CD14-positive monocyte (primary cell): ENCODE data around the gene ASCC3. TPM values are rescaled to one million over a fixed set of nuclear protein-coding genes. Genes with fewer than 3 reads are reported as not detected.

Experiments
- DNase-seq, 3 donors: peaks; one replicate each; pipeline ENCODE4 v3.0.0-alpha.2; 2011 to 2022
- H2AFZ ChIP-seq: 2 replicates; pipeline ENCODE4 v1.6.0; 2012; ENCODE audit warnings: mild to moderate bottlenecking, low read depth, low read length, inconsistent platforms; ENCODE audit not compliant: insufficient read depth, poor library complexity, severe bottlenecking
- H3K27ac ChIP-seq, 2 donors: 1 replicate in 1 of 2; 2 replicates in 1 of 2; pipeline ENCODE4 v1.5.1; 2012 to 2013; ENCODE audit warnings: low read length in 2 of 2, control low read depth in 1 of 2, inconsistent platforms in 1 of 2, low read depth in 1 of 2, mild to moderate bottlenecking in 1 of 2
- H3K27me3 ChIP-seq, 2 donors: one replicate each; pipeline versions ENCODE4 v1.6.0 to v1.6.1; 2011 to 2013; ENCODE audit warnings: low read length in 2 of 2; ENCODE audit not compliant: control insufficient read depth in 2 of 2, insufficient read depth in 2 of 2
- H3K36me3 ChIP-seq, 2 donors: replicated peaks in 1 of 2; 1 replicate in 1 of 2; 2 replicates in 1 of 2; pipeline versions ENCODE4 v1.5.1 to v1.6.1; 2012 to 2013; ENCODE audit warnings: low read length in 2 of 2, control low read depth in 1 of 2, inconsistent platforms in 1 of 2, mild to moderate bottlenecking in 1 of 2; ENCODE audit not compliant: insufficient read depth in 2 of 2, control insufficient read depth in 1 of 2
- H3K4me1 ChIP-seq, 2 donors: 1 replicate in 1 of 2; 2 replicates in 1 of 2; pipeline versions ENCODE4 v1.5.1 to v1.6.1; 2012 to 2013; ENCODE audit warnings: low read length in 2 of 2, control low read depth in 1 of 2, inconsistent platforms in 1 of 2, mild to moderate bottlenecking in 1 of 2, moderate library complexity in 1 of 2; ENCODE audit not compliant: insufficient read depth in 2 of 2, control insufficient read depth in 1 of 2
- H3K4me2 ChIP-seq: replicated peaks from 2 replicates; pipeline ENCODE3; 2012; ENCODE audit warnings: low read length, moderate library complexity, mild to moderate bottlenecking; ENCODE audit not compliant: poor library complexity, severe bottlenecking; ENCODE audit errors: extremely low read depth
- H3K4me3 ChIP-seq, 3 experiments: fragments of 200-600 bp in 1 of 3; sonication (generic) in 1 of 3; replicated peaks in 1 of 3; 1 replicate in 2 of 3; 2 replicates in 1 of 3; pipeline ENCODE4 v1.5.1; 2011 to 2013; ENCODE audit warnings: low read length in 3 of 3, mild to moderate bottlenecking in 3 of 3, control low read depth in 2 of 3, low read depth in 2 of 3, inconsistent platforms in 1 of 3, moderate library complexity in 1 of 3
- H3K79me2 ChIP-seq: 2 replicates; pipeline ENCODE4 v1.6.0; 2012; ENCODE audit warnings: mild to moderate bottlenecking, control low read depth, inconsistent platforms, low read length, moderate library complexity; ENCODE audit not compliant: insufficient read depth
- H3K9ac ChIP-seq: 2 replicates; pipeline ENCODE4 v1.6.0; 2017; ENCODE audit warnings: low read length, mild to moderate bottlenecking; ENCODE audit not compliant: insufficient read depth, poor library complexity, severe bottlenecking
- H3K9me3 ChIP-seq, 2 donors: replicated peaks in 1 of 2; 1 replicate in 1 of 2; 2 replicates in 1 of 2; pipeline versions ENCODE4 v1.5.1 to v1.6.1; 2012 to 2013; ENCODE audit warnings: low read length in 2 of 2, control low read depth in 1 of 2; ENCODE audit not compliant: control insufficient read depth in 1 of 2, insufficient read depth in 1 of 2
- H4K20me1 ChIP-seq: 2 replicates; pipeline ENCODE4 v1.6.0; 2012; ENCODE audit warnings: mild to moderate bottlenecking, low read length, control low read depth, moderate library complexity; ENCODE audit not compliant: insufficient read depth
- H3K27ac Mint-ChIP-seq, 7 donors: one replicate each; pipeline ENCODE4 v1.8.0; 2020; ENCODE audit warnings: mild to moderate bottlenecking in 7 of 7, mixed read lengths in 7 of 7, moderate library complexity in 6 of 7, inconsistent platforms in 2 of 7
- H3K27me3 Mint-ChIP-seq, 3 donors: one replicate each; pipeline ENCODE4 v1.8.0; 2021 to 2022; ENCODE audit warnings: low read depth in 3 of 3, mild to moderate bottlenecking in 3 of 3, mixed read lengths in 3 of 3, moderate library complexity in 3 of 3, inconsistent platforms in 1 of 3
- H3K36me3 Mint-ChIP-seq, 2 donors: one replicate each; pipeline ENCODE4 v1.8.0; 2020; ENCODE audit warnings: mixed read lengths in 2 of 2, inconsistent platforms in 1 of 2, mild to moderate bottlenecking in 1 of 2
- H3K4me1 Mint-ChIP-seq: one replicate; pipeline ENCODE4 v1.8.0; 2020; ENCODE audit warnings: mild to moderate bottlenecking, mixed read lengths
- H3K4me3 Mint-ChIP-seq, 2 donors: one replicate each; pipeline ENCODE4 v1.8.0; 2020; ENCODE audit warnings: mild to moderate bottlenecking in 2 of 2, mixed read lengths in 2 of 2, moderate library complexity in 1 of 2
- H3K9me3 Mint-ChIP-seq, 7 donors: one replicate each; pipeline ENCODE4 v1.8.0; 2020 to 2022; ENCODE audit warnings: mixed read lengths in 7 of 7, mild to moderate bottlenecking in 6 of 7, moderate library complexity in 6 of 7, inconsistent platforms in 2 of 7
- WGBS: methylation state at CpG from one replicate; pipeline ENCODE4 v1.1.5; 2013; ENCODE audit warnings: missing lambda C conversion rate; ENCODE audit not compliant: insufficient coverage; 5-methylcytosine and 5-hydroxymethylcytosine counted together
- intact Hi-C, 2 donors: fragments of 100-400 bp; cut with micrococcal nuclease; formaldehyde crosslinking; loops; one replicate each; pipeline versions ENCODE4 v1.15.0 to v1.15.1; 2023
- polyA plus RNA-seq, 3 donors: library from polyadenylated mRNA; depleted of rRNA in 1 of 3; unstranded in 2 of 3; stranded (reverse) in 1 of 3; fragments of 300-500 nt in 2 of 3; fragments of >200 nt in 1 of 3; fragmentation: Illumina TruSeq in 2 of 3; gene quantifications; 1 replicate in 2 of 3; 2 replicates in 1 of 3; pipeline ENCODE4 v1.2.3, GENCODE V29; 2012 to 2021
- TF ChIP-seq, protein P1 (sequence below): fragments of 200-600 bp; IDR thresholded peaks from one replicate; pipeline ENCODE4 v1.8.0; 2022; ENCODE audit warnings: antibody characterized with exemption, mild to moderate bottlenecking

Gene ASCC3
- polyA plus RNA-seq, 3 donors = 6.4 to 12.9 (median 10.6) TPM

DNA sequence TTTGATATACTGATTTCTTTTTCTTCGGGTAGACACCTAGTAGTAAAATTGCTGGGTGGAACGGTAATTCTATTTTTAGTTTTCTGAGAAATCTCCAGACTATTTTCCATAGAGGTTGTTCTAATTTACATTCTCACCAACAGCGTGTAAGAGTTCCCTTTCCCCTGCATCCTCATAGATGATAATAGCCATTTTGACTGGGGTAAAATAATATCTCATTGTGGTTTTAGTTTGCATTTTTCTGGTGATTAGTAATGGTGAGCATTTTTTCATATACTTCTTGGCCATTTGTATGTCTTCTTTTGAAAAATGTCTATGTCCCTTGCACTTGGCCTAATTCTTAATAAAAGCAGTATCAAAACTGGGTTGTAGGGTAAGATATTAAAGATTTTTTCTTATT is 267.5 kb downstream of the ASCC3 start:
- no peak overlapping the region for H3K4me2 ChIP-seq
- Mint-ChIP-seq H3K27ac (no peak overlapping the region), H3K9me3 (peaks cover 0 to 2% (median 0%) of the 10 kb centered on the region in 7 donors), H3K4me1 (peaks cover 8% of the 10 kb centered on the region), H3K4me3 (no peak overlapping the region), H3K36me3 (peaks cover 6 to 16% of the 10 kb centered on the region in 2 donors), H3K27me3 (peaks cover 0 to 3% (median 0%) of the 10 kb centered on the region in 3 donors)
- intact Hi-C loops = no loop called here
- H3K36me3 ChIP-seq = no peaks in the 10 kb centered on the region
- H3K9ac ChIP-seq = no peak overlapping the region
- no peaks in the 10 kb centered on the region for H4K20me1 ChIP-seq
- no peak overlapping the region for H2AFZ ChIP-seq
- no peaks in the 10 kb centered on the region for H3K27me3 ChIP-seq
- no peaks in the 10 kb centered on the region for H3K9me3 ChIP-seq
- TF ChIP-seq, protein P1, sequence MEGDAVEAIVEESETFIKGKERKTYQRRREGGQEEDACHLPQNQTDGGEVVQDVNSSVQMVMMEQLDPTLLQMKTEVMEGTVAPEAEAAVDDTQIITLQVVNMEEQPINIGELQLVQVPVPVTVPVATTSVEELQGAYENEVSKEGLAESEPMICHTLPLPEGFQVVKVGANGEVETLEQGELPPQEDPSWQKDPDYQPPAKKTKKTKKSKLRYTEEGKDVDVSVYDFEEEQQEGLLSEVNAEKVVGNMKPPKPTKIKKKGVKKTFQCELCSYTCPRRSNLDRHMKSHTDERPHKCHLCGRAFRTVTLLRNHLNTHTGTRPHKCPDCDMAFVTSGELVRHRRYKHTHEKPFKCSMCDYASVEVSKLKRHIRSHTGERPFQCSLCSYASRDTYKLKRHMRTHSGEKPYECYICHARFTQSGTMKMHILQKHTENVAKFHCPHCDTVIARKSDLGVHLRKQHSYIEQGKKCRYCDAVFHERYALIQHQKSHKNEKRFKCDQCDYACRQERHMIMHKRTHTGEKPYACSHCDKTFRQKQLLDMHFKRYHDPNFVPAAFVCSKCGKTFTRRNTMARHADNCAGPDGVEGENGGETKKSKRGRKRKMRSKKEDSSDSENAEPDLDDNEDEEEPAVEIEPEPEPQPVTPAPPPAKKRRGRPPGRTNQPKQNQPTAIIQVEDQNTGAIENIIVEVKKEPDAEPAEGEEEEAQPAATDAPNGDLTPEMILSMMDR = no peak
- no peak overlapping the region for H3K27ac ChIP-seq
- H3K4me1 ChIP-seq = no peaks in the 10 kb centered on the region
- DNase-seq = no peak
- no peak overlapping the region for H3K4me3 ChIP-seq
- H3K79me2 ChIP-seq = no peaks in the 10 kb centered on the region
- WGBS = no CpG with 5 or more reads among the region's 3 CpGs

DNA sequence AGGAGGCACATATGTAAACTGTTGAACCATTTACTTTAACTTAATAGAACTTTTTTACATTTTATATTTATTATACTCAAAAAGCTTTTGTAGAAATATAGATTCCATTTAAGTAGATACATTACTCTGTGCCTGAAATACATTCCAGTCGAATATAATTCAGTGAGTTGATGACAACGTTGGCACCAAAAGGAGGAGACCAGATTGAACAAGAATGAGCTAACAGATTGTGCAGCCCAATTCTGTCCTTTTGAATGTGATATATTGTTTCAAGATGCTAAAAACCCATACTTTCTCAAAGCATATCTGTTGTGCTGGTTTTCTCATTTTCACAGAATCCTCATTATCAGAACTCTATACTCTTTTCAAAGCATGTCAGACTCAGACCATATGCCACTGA is 269.0 kb downstream of the ASCC3 start:
- WGBS = no CpG with 5 or more reads among the region's 2 CpGs
- Histone ChIP-seq H3K9ac (no peak overlapping the region), H3K9me3 (no peaks in the 10 kb centered on the region), H4K20me1 (no peaks in the 10 kb centered on the region), H3K27ac (no peak overlapping the region), H3K4me3 (no peak overlapping the region), H3K4me1 (no peaks in the 10 kb centered on the region), H2AFZ (no peak overlapping the region), H3K79me2 (no peaks in the 10 kb centered on the region), H3K4me2 (no peak overlapping the region), H3K27me3 (no peaks in the 10 kb centered on the region), H3K36me3 (no peaks in the 10 kb centered on the region)
- Mint-ChIP-seq H3K27ac (no peak overlapping the region), H3K36me3 (peaks cover 6 to 9% of the 10 kb centered on the region in 2 donors), H3K27me3 (no peaks in the 10 kb centered on the region), H3K4me3 (no peak overlapping the region), H3K4me1 (no peaks in the 10 kb centered on the region), H3K9me3 (peaks cover 0 to 3% (median 0%) of the 10 kb centered on the region in 7 donors)
- no peak for DNase-seq
- TF ChIP-seq, protein P1 = no peak
- intact Hi-C loops = no loop called here
